Activated CD4-positive, alpha-beta T cell treated with anti-CD3 and anti-CD28 coated beads, Interleukin-2, Interleukin-4, amounts not matched to agents 100 ng/mL and 50 ng/mL, durations not matched to agents 16 hours and 8 hours (primary cell): ENCODE measurements around the gene FAM184B.
A peak's percentile ranks its signal among the peaks of the same experiment; 100 is the strongest.

Source experiments
- DNase-seq: peaks from one replicate; pipeline ENCODE4 v3.0.0-alpha.2; 2020; ENCODE audit warnings: low spot score

Gene FAM184B

DNA sequence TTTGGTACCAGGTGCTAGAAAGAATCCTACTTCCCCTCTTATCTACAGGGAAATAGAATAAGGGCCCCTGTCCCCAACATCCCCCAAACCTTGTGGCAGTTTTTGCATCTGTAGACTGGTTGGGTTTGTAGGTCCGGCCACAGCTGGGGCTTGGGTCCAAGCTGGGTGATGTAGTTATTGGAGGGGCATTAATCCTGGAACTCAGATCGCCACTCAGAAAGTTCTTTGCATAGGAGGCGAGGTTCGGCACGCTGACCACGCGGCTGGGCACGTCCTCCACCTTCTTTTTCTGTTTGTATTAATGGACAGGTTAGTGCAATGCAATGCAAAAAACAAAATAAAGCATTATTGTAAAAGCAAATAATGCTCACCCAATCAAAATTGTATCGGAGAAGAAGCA is 147.8 kb downstream of the FAM184B start:
- no peak for DNase-seq

DNA sequence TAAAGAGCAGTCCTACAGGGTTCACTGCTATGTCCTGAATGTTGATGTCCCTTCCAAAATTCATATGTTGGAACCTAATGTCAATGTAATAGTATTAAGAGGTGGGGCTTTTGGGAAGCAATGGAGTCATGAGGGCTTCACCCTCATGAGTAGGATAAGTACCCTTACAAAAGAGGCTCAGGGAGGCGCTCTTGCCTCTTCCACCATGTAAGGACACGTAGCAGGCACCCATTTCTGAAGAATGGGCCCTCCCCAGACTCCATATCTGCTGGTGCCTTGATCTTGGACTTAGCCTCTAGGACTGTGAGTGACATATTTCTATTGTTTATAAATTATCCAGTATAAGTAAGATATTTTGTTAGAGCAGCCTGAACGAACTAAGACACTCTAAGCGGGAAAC is 151.2 kb downstream of the FAM184B start:
- DNase-seq = no peak

DNA sequence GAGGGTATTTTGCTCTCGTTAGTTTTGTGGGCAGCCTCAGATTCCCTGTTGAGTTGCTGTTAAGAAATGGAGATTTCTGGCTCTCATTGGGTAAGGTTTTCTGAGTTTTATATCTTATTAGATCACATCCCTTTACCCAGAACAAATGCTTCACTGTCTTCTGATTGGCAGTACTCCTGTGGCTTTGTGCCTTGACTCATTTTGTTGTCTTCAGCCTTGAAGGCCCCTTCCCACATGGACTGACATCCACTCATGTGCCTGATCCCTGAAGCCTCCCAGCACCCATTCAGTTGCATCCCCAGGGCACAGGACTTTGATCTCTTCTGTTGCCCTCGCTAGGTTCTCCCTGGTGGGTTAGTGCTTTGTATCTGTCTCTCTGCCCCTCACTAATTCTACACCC is 156.6 kb downstream of the FAM184B start:
- DNase-seq = no peak

DNA sequence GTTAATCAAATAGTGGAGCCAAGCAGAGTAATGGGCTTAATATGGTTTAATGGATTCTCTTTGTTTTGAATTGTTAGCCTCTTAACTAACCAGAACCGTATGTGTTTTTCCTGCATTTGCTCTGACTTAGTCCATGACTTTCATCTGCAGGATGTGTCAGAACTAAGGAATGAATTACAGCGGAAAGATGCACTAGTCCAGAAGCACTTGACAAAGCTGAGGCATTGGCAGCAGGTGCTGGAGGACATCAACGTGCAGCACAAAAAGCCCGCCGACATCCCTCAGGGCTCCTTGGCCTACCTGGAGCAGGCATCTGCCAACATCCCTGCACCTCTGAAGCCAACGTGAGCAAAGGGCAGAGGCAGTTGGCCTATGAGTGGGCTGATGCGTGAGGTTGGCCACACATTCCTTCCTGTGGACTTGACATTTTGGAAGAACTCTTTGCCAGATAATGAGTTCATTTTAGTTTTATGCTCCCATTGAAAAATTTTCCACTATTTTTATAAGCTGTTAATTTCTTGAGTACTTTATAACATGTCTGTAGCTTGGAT is 157.9 kb downstream of the FAM184B start:
- no peak for DNase-seq

DNA sequence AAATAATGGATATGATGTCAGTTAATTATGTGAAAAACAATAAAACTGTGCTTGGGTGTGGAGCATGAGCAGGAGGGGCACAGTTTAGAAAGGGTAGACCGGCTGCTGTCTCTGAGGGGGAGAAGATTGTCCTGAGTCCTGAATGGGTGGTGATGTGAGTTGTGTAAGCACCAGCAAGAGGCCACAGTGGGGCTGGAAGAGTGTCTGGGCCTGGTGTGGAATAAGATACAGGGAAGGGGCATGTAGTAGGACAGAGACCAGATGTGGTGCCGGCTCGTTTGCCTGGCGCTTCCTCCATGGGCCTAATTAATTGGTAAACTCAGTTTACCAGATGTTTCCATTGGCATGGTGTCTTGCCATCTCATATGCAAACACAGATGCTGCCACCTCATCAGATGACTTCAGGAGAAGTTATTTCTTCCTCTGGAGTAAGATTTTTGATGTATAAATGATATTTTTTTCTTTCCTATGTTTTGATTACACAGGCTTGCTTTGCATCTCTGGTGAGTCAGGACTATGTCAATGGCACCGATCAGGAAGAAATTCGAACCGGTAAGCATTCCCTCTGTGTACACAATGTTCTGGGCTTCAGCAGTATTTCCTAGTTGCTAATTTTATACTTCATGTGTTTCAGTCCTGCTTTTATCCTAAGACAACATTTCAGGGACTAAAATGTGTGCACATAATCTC is 161.9 kb downstream of the FAM184B start:
- no peak for DNase-seq

DNA sequence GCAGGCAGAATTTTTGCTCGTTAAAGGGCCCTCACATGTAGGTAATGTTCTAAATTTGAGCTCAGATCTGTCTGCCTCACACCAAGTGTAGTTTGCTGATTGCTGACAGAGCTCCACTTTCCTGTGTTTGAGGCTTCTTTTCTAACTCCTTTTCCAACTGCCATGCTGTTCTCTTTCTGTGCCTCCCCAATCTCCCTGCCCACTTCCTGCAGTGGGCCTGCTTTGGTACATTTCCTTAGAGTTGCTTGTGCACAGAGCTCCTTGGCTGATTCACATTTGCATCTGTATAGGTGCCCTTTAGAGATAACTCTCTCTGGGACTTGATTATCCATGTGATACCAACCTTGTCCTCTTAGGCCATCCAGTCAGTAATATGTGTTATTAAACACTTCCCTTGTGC is 162.5 kb downstream of the FAM184B start:
- DNase-seq = no peak

GRCh38 chr4:17616283-17616682 is 165.1 kb downstream of the FAM184B start:
- no peak for DNase-seq

- DNase-seq = peak; percentile 96
These were observed 166.8 kb downstream of the FAM184B start, which contains the start of gene MED28 for GRCh38 chr4:17614416-17615299. Gene MED28 (plus strand): TSS chr4:17614641. CDS start chr4:17614655, 14 bp downstream.

- no peak for DNase-seq
These were observed 167.5 kb downstream of the FAM184B start for GRCh38 chr4:17613761-17614415.

DNA sequence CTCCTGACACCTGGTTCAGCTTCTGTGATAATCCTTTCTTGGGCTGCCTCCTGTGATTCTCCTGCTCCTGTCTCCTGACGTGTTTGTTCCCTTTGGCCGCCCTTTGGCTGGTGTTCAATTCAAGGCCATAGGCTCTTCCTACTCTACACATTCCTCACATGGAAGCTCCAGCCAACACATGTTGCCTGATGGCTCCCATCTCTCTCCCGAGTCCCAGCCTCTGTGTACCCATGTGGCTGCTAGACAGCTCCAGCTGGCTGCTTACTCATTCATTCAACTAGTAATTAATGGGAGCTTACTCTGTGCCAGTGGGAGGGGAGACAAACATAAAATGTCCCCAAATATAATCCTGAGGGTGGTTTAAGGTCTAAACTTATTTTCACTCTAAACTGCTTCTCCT is 176.2 kb downstream of the FAM184B start:
- DNase-seq = no peak

- no peak for DNase-seq
These were observed 181.6 kb downstream of the FAM184B start for GRCh38 chr4:17599826-17600225.

DNA sequence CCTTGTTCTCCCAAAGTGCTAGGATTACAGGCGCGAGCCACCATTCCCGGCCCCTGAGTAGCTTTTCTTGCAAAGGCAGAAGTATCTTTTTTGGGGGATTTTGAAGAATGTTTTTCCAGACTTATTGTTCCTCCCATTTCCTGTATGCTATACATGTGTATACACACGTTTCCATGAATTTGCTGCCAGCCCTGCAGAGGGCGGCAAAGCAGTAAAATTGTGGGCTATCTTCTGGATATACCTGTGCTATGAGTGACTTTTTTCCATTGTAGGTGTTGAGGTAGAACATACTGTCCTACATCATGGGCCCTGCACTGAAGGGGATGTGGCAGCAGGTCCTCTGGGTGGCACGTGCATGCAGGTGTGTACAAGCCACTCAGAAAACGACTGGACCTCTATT is 183.9 kb downstream of the FAM184B start:
- no peak for DNase-seq

DNA sequence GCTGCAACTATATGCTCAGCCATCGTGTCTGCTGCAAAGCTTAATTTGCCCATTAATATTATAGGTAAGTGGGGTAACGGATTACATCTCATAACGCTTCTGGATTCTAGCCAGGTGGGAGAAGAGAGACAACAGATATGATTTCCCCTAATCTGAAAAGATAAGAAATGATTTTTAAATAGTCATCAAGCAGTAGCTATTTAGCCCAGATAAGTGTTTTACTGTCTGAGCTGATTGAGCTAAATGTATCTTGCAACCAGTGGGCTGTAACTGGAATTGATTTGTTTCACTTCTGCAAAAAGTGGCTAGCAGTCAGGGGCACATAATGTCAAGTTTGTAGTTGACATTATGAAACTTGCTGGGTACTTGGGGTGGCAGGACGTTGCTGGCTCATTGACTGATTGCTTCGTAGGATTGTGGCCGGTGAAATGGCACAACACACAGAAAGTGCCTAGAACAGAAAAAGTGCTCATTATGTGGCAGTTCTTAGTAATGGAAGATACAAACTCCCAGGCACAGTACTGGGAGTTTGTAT is 185.9 kb downstream of the FAM184B start:
- DNase-seq = no peak

- no peak for DNase-seq
These were observed 192.1 kb downstream of the FAM184B start for GRCh38 chr4:17589355-17589754.

DNA sequence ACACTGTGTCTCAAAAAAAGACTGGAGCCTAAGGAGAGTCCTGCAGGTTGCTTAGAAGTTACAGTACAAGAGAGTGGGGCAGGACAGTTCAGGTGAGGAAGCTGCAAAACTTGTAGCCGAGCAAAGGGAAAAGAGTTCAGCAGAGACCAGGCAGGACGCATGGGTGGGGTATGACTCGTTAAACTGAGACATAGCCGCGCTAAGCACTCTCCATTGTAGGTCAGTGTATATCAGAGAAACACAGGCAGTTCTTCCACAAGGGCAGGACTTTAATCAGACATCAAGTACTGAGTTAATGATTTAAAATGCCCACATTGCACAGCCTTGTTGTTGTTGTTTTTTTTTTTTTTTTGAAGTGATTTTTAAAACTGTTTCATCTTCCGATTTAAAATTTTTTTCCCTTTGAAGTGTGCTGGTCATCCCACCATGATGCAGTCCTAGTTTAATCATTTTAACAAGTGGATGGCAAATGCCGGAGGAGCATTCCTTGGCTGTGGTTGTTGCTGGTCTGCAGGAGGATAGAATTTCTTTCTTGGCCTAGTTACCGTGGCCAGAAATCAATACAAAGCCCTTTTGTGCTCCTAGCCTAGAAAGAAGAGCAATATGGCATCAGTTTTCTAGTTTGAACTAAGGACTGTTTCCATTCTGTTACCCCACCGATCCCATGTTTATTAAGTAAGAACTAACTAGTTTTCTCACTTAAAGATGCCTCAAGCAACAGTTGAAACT is 194.2 kb downstream of the FAM184B start:
- DNase-seq = no peak

DNA sequence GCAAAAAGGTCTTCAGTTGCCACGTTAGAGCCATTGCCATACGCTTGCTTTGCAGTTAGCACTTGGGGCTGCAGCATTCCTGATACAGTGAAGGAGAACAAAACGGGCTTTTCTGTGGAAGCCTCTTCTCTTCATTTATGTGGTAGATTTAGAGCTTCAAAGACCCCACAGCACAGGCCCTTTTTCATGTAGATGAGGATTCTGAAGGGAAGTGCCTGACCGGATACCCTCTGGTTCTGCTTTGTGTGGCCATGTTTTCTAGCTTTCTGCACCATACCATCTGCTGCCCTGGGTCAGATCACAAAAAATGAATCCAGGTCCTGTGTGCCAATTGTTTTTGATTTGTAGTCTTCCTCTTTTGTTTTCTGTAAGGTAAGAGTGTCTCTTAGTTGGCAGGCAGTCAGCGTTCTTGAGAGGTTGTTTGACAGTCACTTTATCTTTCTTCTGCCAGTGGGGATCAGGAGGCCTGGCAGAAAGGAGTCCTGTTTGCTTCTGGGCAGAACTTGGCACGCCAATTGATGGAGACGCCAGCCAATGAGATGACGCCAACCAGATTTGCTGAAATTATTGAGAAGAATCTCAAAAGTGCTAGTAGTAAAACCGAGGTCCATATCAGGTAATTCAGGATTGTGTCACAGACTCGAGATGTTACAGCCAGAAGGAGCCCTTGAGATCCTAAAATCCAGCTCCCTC is 196.8 kb downstream of the FAM184B start:
- no peak for DNase-seq

GRCh38 chr4:17583941-17584340 is 197.5 kb downstream of the FAM184B start:
- DNase-seq = no peak

DNA sequence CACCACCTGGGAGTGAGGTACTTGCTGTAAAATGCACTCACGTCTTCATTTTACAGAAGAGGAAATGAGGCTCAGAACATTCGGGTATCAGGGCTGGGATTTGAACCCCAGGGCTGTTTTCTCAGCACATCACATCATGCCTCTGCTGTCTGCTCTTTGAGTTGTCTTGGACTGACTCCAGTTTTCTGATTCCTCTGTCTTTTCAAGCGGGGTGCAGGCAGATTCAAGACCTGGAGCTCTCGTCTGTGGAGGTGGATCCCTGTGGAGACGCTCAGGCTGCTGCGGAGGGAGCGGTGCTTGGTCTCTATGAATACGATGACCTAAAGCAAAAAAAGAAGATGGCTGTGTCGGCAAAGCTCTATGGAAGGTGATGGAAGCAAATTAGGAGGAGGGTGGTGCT is 198.1 kb downstream of the FAM184B start:
- no peak for DNase-seq

DNA sequence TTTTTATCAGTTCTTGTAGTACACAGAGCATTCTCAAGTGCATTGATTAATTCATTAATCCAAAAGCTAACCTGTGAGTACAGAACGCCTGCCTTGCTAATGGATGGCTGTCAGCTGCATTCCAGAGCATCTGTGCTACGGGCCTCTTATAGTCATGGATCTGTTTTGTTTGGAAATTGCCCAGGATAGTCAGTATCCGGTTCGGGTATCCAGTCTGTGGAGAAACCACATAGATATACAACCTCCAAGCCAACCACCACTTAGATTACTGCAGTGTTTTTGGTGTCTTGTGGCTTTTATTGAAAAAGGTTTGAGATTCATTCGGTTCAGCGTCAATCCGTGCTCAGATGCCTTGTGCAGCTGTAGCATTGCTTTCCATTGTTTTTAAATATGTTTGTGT is 200.5 kb downstream of the FAM184B start:
- DNase-seq = no peak
